Stomach (tissue), 9 donors: ENCODE data around the gene KIAA1958. TPM values are rescaled to one million over a fixed set of nuclear protein-coding genes. Genes with fewer than 3 reads are reported as not detected.

Source experiments
- DNase-seq, 2 donors: peaks; one replicate each; pipeline versions ENCODE4 v3.0.0 to v3.0.0-alpha.2; 2013 to 2019
- H3K27ac ChIP-seq, 5 donors: fragments of 200-600 bp in 4 of 5; sonication (generic) in 4 of 5; one replicate each; pipeline ENCODE4 v1.5.1; 2013 to 2019; ENCODE audit warnings: mild to moderate bottlenecking in 1 of 5, moderate library complexity in 1 of 5
- H3K27me3 ChIP-seq, 3 donors: fragments of 200-600 bp; sonication (generic); one replicate each; pipeline ENCODE4 v1.5.1; 2017 to 2019; ENCODE audit warnings: mixed run types in 1 of 3
- H3K36me3 ChIP-seq, 4 donors: fragments of 200-600 bp; sonication (generic); 1 replicate in 3 of 4; 2 replicates in 1 of 4; pipeline ENCODE4 v1.5.1; 2016 to 2019
- H3K4me1 ChIP-seq, 4 donors: fragments of 200-600 bp; sonication (generic); one replicate each; pipeline ENCODE4 v1.5.1; 2016 to 2019
- H3K4me3 ChIP-seq, 4 donors: fragments of 200-600 bp; sonication (generic) in 3 of 4; one replicate each; pipeline ENCODE4 v1.5.1; 2016 to 2019; ENCODE audit warnings: mild to moderate bottlenecking in 1 of 4
- H3K9me3 ChIP-seq, 4 donors: fragments of 200-600 bp; sonication (generic); one replicate each; pipeline ENCODE4 v1.5.1; 2016 to 2019
- EP300 ChIP-seq: sonication (generic); formaldehyde crosslinking; IDR thresholded peaks from one replicate; pipeline ENCODE4 v1.6.1; 2017; ENCODE audit warnings: antibody characterized with exemption
- POLR2A ChIP-seq, 4 donors: fragments of 450-650 bp; IDR thresholded peaks; one replicate each; pipeline ENCODE4 v1.6.1; 2016; ENCODE audit warnings: antibody characterized with exemption in 4 of 4, control low read depth in 2 of 4, mild to moderate bottlenecking in 1 of 4, moderate library complexity in 1 of 4
- POLR2AphosphoS5 ChIP-seq, 3 donors: sonication (generic); formaldehyde crosslinking; IDR thresholded peaks; one replicate each; pipeline ENCODE4 v1.6.1; 2016; ENCODE audit warnings: antibody characterized with exemption in 3 of 3
- WGBS, 5 donors: extraction: QIAGEN DNeasy Blood & Tissue Kit in 3 of 5; methylation state at CpG; one replicate each; pipeline versions ENCODE4 v1.1.5 to v1.1.7; 2013 to 2018; 5-methylcytosine and 5-hydroxymethylcytosine counted together
- intact Hi-C: fragments of 100-400 bp; cut with DNase I; formaldehyde crosslinking; loops from one replicate; pipeline ENCODE4 v1.15.1; 2023; ENCODE audit warnings: low total_unique reads
- polyA plus RNA-seq, 3 donors: library from polyadenylated mRNA; stranded (reverse); fragments of 200-250 nt; gene quantifications; one replicate each; pipeline ENCODE4 v1.2.3, GENCODE V29; 2013
- total RNA-seq, 5 donors: library from RNA; depleted of rRNA; stranded (reverse); fragments of >200 nt; gene quantifications; one replicate each; pipeline versions ENCODE4 v1.1.0 to v1.2.3, GENCODE V29; 2014 to 2016
- TF ChIP-seq, protein P1 (sequence below), 7 experiments: fragments of 450-650 bp in 4 of 7; fragments of 200-600 bp in 3 of 7; sonication (generic) in 3 of 7; IDR thresholded peaks; one replicate each; pipeline ENCODE4 v1.5.1; 2016 to 2019; ENCODE audit warnings: antibody characterized with exemption in 7 of 7, control low read depth in 2 of 7, mild to moderate bottlenecking in 1 of 7
- donor health status: healthy with polysubstance abuse.
- donor health status: Bipolar disorder and iron deficiency.
- donor health status: healthy.

The KIAA1958 gene
- total and polyA plus RNA-seq, 8 donors: 0.60 to 77.7 (median 12.8) TPM

DNA sequence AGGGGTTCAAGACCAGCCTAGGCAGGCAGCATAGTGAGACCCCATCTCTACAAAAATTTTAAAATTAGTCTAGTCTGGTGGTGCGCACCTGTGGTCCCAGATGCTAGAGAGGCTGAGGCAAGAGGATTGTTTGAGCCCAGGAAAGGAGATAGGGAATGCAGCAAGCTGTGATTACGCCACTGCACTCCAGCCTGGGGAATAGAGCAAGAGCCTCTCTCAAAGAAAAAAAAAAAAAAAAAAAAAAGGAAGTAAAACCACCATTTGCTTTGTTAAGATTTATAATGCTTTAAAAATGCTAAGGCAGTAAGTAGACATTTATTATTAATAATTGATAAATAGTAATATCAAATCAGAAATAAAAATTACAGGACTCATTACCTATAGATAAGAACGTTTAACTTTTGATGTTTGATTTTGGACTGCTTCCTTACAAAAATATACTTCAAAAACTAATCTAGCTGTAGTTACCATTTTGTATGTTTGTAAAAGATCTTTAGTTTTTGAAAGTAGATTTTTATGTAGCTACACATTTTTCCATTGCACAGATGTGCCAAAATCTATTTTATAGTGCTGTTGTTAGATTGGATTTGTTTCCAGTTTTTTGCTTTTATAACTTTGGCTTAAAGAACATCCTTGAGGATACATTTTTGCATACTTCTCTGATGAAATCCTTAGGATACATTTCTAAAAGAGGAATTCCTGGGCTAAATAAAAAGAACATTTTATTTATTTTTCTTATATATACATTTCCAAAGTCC is 144.9 kb downstream of the KIAA1958 start:
- H3K36me3 ChIP-seq: no peaks in the 10 kb centered on the region
- no peaks in the 10 kb centered on the region for H3K27me3 ChIP-seq
- DNase-seq: peak in 1 of 2 donors; percentile 35
- no peak overlapping the region for H3K27ac ChIP-seq
- H3K4me1 ChIP-seq: peaks cover 0 to 11% (median 4%) of the 10 kb centered on the region in 4 donors
- H3K4me3 ChIP-seq: no peak overlapping the region
- H3K9me3 ChIP-seq: no peaks in the 10 kb centered on the region
- WGBS, 5 donors: 67 to 79% (median 69%) methylated on average over 3 of the region's 3 CpGs
- intact Hi-C loops: no loop called here
- no peak for TF ChIP-seq EP300
- TF ChIP-seq, protein P1, sequence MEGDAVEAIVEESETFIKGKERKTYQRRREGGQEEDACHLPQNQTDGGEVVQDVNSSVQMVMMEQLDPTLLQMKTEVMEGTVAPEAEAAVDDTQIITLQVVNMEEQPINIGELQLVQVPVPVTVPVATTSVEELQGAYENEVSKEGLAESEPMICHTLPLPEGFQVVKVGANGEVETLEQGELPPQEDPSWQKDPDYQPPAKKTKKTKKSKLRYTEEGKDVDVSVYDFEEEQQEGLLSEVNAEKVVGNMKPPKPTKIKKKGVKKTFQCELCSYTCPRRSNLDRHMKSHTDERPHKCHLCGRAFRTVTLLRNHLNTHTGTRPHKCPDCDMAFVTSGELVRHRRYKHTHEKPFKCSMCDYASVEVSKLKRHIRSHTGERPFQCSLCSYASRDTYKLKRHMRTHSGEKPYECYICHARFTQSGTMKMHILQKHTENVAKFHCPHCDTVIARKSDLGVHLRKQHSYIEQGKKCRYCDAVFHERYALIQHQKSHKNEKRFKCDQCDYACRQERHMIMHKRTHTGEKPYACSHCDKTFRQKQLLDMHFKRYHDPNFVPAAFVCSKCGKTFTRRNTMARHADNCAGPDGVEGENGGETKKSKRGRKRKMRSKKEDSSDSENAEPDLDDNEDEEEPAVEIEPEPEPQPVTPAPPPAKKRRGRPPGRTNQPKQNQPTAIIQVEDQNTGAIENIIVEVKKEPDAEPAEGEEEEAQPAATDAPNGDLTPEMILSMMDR (IDR thresholded peaks at IDR 0.05): no peak

DNA sequence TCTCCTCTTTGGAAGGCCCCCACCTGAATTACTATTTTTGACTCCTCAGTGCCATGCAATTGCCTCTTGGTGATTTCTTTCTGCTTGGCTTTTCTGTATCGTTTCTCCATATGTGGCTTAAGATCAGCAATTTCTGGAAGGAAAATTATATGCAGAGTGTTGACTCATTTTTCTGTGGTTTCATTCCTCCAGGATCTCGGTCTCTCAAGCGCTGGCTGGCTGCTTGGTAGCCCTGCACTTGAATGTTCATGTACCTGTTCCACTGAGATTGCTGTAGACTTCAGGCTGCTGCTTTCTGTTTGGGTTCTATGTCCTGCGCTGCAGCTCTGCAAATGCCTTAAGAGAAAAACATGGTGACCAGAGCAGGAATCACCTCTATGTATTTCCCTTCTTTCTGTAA is 153.7 kb downstream of the KIAA1958 start:
- no peaks in the 10 kb centered on the region for H3K4me1 ChIP-seq
- H3K9me3 ChIP-seq: peaks cover 0 to 14% (median 7%) of the 10 kb centered on the region in 4 donors
- no peaks in the 10 kb centered on the region for H3K27me3 ChIP-seq
- H3K4me3 ChIP-seq: no peak overlapping the region
- no peak for DNase-seq
- 92 to 97% (median 96%) methylated on average over 4 of the region's 4 CpGs for WGBS, 5 donors
- peaks cover 0 to 4% (median 0%) of the 10 kb centered on the region in 4 donors for H3K36me3 ChIP-seq
- no peak for TF ChIP-seq POLR2A (IDR thresholded peaks at IDR 0.05)
- TF ChIP-seq EP300: no peak
- no peak for TF ChIP-seq POLR2AphosphoS5 (IDR thresholded peaks at IDR 0.05)
- TF ChIP-seq, protein P1 (IDR thresholded peaks at IDR 0.05): no peak
- no peak overlapping the region for H3K27ac ChIP-seq
- intact Hi-C loops: no loop called here

DNA sequence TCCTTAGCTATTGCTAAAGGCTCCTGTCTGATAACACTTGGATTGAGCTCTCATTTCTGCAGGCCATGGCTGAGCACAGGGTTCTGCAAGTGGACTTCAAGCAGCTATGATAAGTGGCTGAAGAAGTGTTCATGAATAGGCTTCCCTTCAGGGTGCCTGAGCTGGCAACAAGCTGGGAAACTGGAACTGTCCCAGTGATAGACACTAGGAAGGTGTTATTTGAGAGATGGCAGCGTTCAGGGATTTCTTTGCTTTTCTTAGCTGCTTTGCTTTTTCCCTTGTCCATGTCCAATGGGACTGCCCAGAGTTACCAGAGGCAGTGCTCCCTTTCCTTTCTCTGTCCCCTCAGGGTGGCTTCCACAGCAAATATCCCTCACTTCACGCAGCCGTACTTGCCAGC is 155.5 kb downstream of the KIAA1958 start:
- WGBS, 5 donors: 89 to 99% (median 97%) methylated on average over 3 of the region's 3 CpGs
- Histone ChIP-seq H3K27ac (no peak overlapping the region), H3K9me3 (peaks cover 0 to 14% (median 7%) of the 10 kb centered on the region in 4 donors), H3K4me3 (no peak overlapping the region), H3K4me1 (no peaks in the 10 kb centered on the region), H3K27me3 (no peaks in the 10 kb centered on the region), H3K36me3 (peaks cover 0 to 11% (median 9%) of the 10 kb centered on the region in 4 donors)
- no peak for DNase-seq
- intact Hi-C loops: no loop called here
- TF ChIP-seq POLR2A (IDR thresholded peaks at IDR 0.05) (no peak), POLR2AphosphoS5 (IDR thresholded peaks at IDR 0.05) (no peak)
- TF ChIP-seq, protein P1 (IDR thresholded peaks at IDR 0.05): no peak

DNA sequence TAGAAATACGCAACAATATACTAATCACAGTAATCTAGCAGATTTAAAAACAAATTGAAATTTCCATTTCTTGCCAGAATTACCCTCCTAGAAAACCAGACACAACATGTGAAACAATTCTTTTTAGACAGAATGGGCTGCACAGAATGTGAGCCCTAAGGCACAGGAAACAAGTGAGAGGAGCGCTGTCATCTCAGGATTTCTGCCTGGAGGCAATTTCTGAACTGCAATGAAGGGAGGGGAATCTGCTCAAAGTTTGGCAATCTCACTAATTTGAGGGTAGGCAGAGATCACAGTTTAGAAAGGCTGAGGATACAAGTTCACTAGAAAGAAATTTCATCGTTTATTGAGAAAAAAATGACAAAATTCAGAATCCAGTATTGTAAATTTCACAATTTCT is 161.0 kb downstream of the KIAA1958 start:
- no peaks in the 10 kb centered on the region for H3K27me3 ChIP-seq
- H3K9me3 ChIP-seq: peaks cover 0 to 16% (median 14%) of the 10 kb centered on the region in 4 donors
- H3K27ac ChIP-seq: no peak overlapping the region
- H3K36me3 ChIP-seq: peaks cover 0 to 29% (median 22%) of the 10 kb centered on the region in 4 donors
- H3K4me3 ChIP-seq: no peak overlapping the region
- TF ChIP-seq, protein P1 (IDR thresholded peaks at IDR 0.05): no peak
- WGBS, 5 donors: 95 to 99% (median 97%) methylated on average over 3 of the region's 3 CpGs
- no peaks in the 10 kb centered on the region for H3K4me1 ChIP-seq
- intact Hi-C loops: no loop called here
- DNase-seq: no peak
